Measurements from ENCODE around the gene RNF103.

The RNF103 gene

DNA sequence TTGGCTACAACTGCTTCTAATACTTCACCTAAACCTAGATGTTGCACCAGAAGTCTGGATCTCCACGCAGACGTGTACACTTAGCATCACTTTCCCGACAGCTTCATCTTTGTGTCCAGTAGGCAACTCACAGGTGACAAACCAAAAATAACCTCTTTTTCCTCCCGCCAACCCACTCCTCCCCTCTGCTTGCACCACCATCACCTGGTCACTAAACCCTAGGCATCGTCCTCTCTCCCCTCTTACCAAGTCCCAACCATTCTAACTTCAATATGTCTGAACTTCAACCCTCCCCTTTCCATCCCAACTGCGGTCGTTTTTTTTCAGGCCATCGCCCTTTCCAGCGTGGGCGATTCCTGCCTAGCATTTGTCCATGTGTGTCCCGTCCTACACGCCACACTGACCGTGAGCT is 60.0 kb downstream of the RNF103 start:
- no peak for DNase-seq

- peak; percentile 98 for DNase-seq
Observed at GRCh38 chr2:86562922-86563649, 60.6 kb downstream of the RNF103 start, which contains the start of gene CHMP3. Gene CHMP3, minus strand, starts transcription at chr2:86563443. Its CDS starts 95 bp downstream, at chr2:86563348.

DNA sequence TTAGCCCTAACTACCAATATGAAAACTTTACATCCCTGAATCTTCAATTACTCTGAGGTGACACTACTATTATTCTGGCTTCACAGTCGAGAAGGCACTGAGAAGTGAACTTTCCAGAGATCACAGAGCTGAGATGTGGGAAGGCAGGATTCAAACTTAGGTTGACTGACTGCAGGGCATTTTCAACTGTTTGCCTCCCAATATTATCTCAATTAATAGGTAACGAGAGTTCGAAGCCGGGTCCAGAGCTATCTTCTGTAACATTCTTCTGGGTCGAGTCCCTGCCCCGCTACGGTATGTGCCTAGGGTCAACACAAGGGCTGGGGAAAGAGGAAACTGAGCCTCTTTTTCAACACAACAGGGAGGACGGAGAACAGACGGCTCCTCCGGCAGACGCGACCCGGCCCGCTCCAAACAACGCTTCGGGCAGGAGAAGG is 61.2 kb downstream of the RNF103 start:
- DNase-seq = no peak

- DNase-seq = peak; percentile 4
Observed at GRCh38 chr2:86557836-86558235, 65.8 kb downstream of the RNF103 start.

- DNase-seq = no peak
Observed at GRCh38 chr2:86556508-86556907, 67.2 kb downstream of the RNF103 start.
